GM12878 (cell line): ENCODE data around the gene PPM1G. TPM values are rescaled to one million over a fixed set of nuclear protein-coding genes. Genes with fewer than 3 reads are reported as not detected.

ENCODE experiments used
- ATAC-seq: fragments of 200-7000 bp; cut with Tn5 transposase; 3 replicates; pipeline ENCODE4 v1.9.1; 2020; ENCODE audit warnings: mild to moderate bottlenecking, moderate library complexity
- BruUV-seq: library from RNA; stranded (reverse); fragments of 400-500 nt; replicated peaks from 2 replicates; lab custom pipeline; 2021; lab: Mats Ljungman, UMichigan
- CTCF ChIA-PET: fragments of 300-600 bp; sonication (Branson Sonifier 250); formaldehyde crosslinking; extraction: SDS; loops from one replicate; lab custom pipeline; 2021; ENCODE audit warnings: inconsistent platforms; lab: Yijun Ruan, JAX
- POLR2A ChIA-PET: fragments of 350-600 bp; formaldehyde crosslinking; extraction: SDS; loops from one replicate; lab custom pipeline; 2021; ENCODE audit warnings: inconsistent platforms; lab: Charles Lee
- RAD21 ChIA-PET: fragments of 300-600 bp; sonication (Branson Sonifier 250); formaldehyde crosslinking; loops from one replicate; lab custom pipeline; 2023; ENCODE audit warnings: antibody characterized with exemption; ENCODE audit not compliant: unreplicated experiment; lab: Charles Lee
- SMC1A ChIA-PET: fragments of 300-600 bp; sonication (Branson Sonifier 250); formaldehyde crosslinking; loops from one replicate; lab custom pipeline; 2023; ENCODE audit not compliant: unreplicated experiment, uncharacterized antibody; lab: Charles Lee
- DNase-seq: peaks from one replicate; pipeline ENCODE4 v3.0.0-alpha.2; 2011; ENCODE audit warnings: low read depth, low spot score
- FAIRE-seq: peaks from 3 replicates; lab custom pipeline; 2011; peaks lifted over from hg19 to GRCh38; lab: Jason Lieb, UNC
- H2AFZ ChIP-seq: 2 replicates; pipeline ENCODE4 v1.6.0; 2011; ENCODE audit warnings: low read depth, low read length, control low read depth; ENCODE audit not compliant: control insufficient read depth
- H3K27ac ChIP-seq: 2 replicates; pipeline ENCODE4 v1.5.1; 2011; ENCODE audit warnings: control low read depth; ENCODE audit not compliant: control insufficient read depth, insufficient read depth
- H3K27me3 ChIP-seq, 2 experiments: replicated peaks in 1 of 2; 2 replicates each; pipeline versions ENCODE4 v1.6.0 to v1.6.1; 2011; ENCODE audit warnings: low read length in 1 of 2; ENCODE audit not compliant: control insufficient read depth in 2 of 2, insufficient read depth in 2 of 2
- H3K36me3 ChIP-seq, 2 experiments: 2 replicates each; pipeline ENCODE4 v1.5.1; 2011; ENCODE audit warnings: low read length in 1 of 2; ENCODE audit not compliant: control insufficient read depth in 2 of 2, insufficient read depth in 2 of 2
- H3K4me1 ChIP-seq: 2 replicates; pipeline ENCODE4 v1.6.1; 2011; ENCODE audit warnings: mild to moderate bottlenecking, low read length, moderate library complexity, mixed read lengths; ENCODE audit not compliant: control insufficient read depth, insufficient read depth
- H3K4me2 ChIP-seq: 2 replicates; pipeline ENCODE4 v1.6.0; 2011; ENCODE audit warnings: control low read depth; ENCODE audit not compliant: control insufficient read depth, insufficient read depth
- H3K4me3 ChIP-seq: fragments of 200-600 bp; sonication (generic); 2 replicates; pipeline ENCODE4 v1.5.1; 2016
- H3K79me2 ChIP-seq: 2 replicates; pipeline ENCODE4 v1.6.0; 2011; ENCODE audit warnings: low read length; ENCODE audit not compliant: control insufficient read depth, insufficient read depth
- H3K9ac ChIP-seq: 2 replicates; pipeline ENCODE4 v1.8.0; 2011; ENCODE audit warnings: low read length, control low read depth, mixed read lengths; ENCODE audit not compliant: control insufficient read depth, insufficient read depth
- H3K9me3 ChIP-seq: replicated peaks from 3 replicates; pipeline ENCODE4 v1.5.1; 2011; ENCODE audit warnings: mild to moderate bottlenecking, low read length; ENCODE audit not compliant: control insufficient read depth, insufficient read depth
- H4K20me1 ChIP-seq: 2 replicates; pipeline ENCODE4 v1.6.0; 2011; ENCODE audit not compliant: control insufficient read depth, insufficient read depth
- ATF7 ChIP-seq: fragments of 450-650 bp; IDR thresholded peaks from 2 replicates; pipeline ENCODE4 v1.6.1; 2016; ENCODE audit warnings: low read depth, mild to moderate bottlenecking
- BACH1 ChIP-seq: fragments of 450-650 bp; IDR thresholded peaks from 2 replicates; pipeline ENCODE4 v1.6.1; 2017; ENCODE audit warnings: mild to moderate bottlenecking, borderline replicate concordance
- BHLHE40 ChIP-seq, 2 experiments: fragments of 450-650 bp in 1 of 2; IDR thresholded peaks; 2 replicates each; pipeline ENCODE4 v1.6.1; 2011 to 2017; ENCODE audit warnings: low read depth in 2 of 2, borderline replicate concordance in 1 of 2, improper control_type of control experiment in 1 of 2, low read length in 1 of 2, mild to moderate bottlenecking in 1 of 2
- BRCA1 ChIP-seq: IDR thresholded peaks from 2 replicates; pipeline ENCODE4 v1.6.1; 2011; ENCODE audit warnings: low read depth, low read length, improper control_type of control experiment
- EP300 ChIP-seq, 2 experiments: fragments of 150-350 bp in 1 of 2; IDR thresholded peaks; 2 replicates each; pipeline ENCODE4 v1.6.1; 2011 to 2012; ENCODE audit warnings: low read depth in 2 of 2, low read length in 2 of 2, borderline replicate concordance in 1 of 2, improper control_type of control experiment in 1 of 2, inconsistent platforms in 1 of 2; ENCODE audit not compliant: control insufficient read depth in 1 of 2
- GABPA ChIP-seq: IDR thresholded peaks from 2 replicates; pipeline ENCODE4 v1.6.1; 2014; ENCODE audit warnings: antibody characterized with exemption, low read depth, mild to moderate bottlenecking, inconsistent platforms
- LARP7 ChIP-seq: fragments of 450-650 bp; IDR thresholded peaks from 2 replicates; pipeline ENCODE4 v1.6.1; 2017; ENCODE audit warnings: mild to moderate bottlenecking
- RUNX3 ChIP-seq: IDR thresholded peaks from 2 replicates; pipeline ENCODE4 v1.6.1; 2012; ENCODE audit warnings: low read length, inconsistent platforms
- SUPT20H ChIP-seq: IDR thresholded peaks from 2 replicates; pipeline ENCODE4 v1.6.1; 2011; ENCODE audit warnings: low read depth, mild to moderate bottlenecking, low read length, moderate library complexity, borderline replicate concordance; ENCODE audit not compliant: control insufficient read depth
- ZNF274 ChIP-seq: IDR thresholded peaks from one replicate; pipeline ENCODE4 v1.8.0; 2011; ENCODE audit not compliant: insufficient read length, insufficient read depth
- WGBS: methylation state at CpG from one replicate; pipeline ENCODE4 v1.1.6; 2016; ENCODE audit warnings: low lambda C conversion rate; ENCODE audit not compliant: insufficient replicate concordance, insufficient coverage; ENCODE audit errors: missing lambda C conversion rate; 5-methylcytosine and 5-hydroxymethylcytosine counted together
- in situ Hi-C: fragments of 300-500 bp; cut with MboI; formaldehyde crosslinking; loops from 9 replicates; pipeline ENCODE4 v1.14.3; 2018; ENCODE audit warnings: mixed read lengths
- intact Hi-C: fragments of 100-400 bp; cut with micrococcal nuclease; formaldehyde crosslinking; loops from one replicate; pipeline ENCODE4 v1.14.2; 2022; ENCODE audit not compliant: unreplicated experiment
- polyA plus RNA-seq, 11 experiments: library from polyadenylated mRNA; depleted of rRNA in 4 of 11; unstranded in 6 of 11; stranded (reverse) in 5 of 11; fragments of >200 nt; fragmentation: Nextera tagmentation in 4 of 11; fragmentation: Illumina TruSeq in 1 of 11; extraction: Ambion mirVana in 4 of 11; extraction: Trizol in 1 of 11; gene quantifications; 1 replicate in 1 of 11; 2 replicates in 10 of 11; pipeline versions ENCODE4 v1.2.1 to v1.2.3, GENCODE V29; 2011 to 2016; ENCODE audit warnings: inconsistent platforms in 2 of 11, missing spikeins in 2 of 11, low read depth in 1 of 11
- total RNA-seq, 4 experiments: library from RNA; depleted of rRNA in 3 of 4; stranded (reverse); fragments of >200 nt in 3 of 4; fragmentation: Illumina TruSeq in 1 of 4; extraction: Trizol in 1 of 4; gene quantifications; 2 replicates each; pipeline versions ENCODE4 v1.2.1 to v1.2.3, GENCODE V29; 2013 to 2021
- TF ChIP-seq, protein P1 (sequence below): fragments of 450-650 bp; IDR thresholded peaks from 2 replicates; pipeline ENCODE4 v1.6.1; 2017; ENCODE audit warnings: mild to moderate bottlenecking, moderate library complexity
- TF ChIP-seq, protein P2 (sequence below): fragments of 450-650 bp; IDR thresholded peaks from 2 replicates; pipeline ENCODE4 v1.6.1; 2017; ENCODE audit warnings: borderline replicate concordance

PPM1G gene
- total and polyA plus RNA-seq, 10 of the 15 experiments (the other 5 are each of a cell fraction or from before 2014, with no cell fraction given) = 68.8 to 171 (median 121) TPM

- ChIA-PET POLR2A (interaction anchor here (1.0 kb wide), 1 partner anchor 9 kb away, joined by 4 read pairs; no protein-coding TSS in a partner anchor), SMC1A (no interaction called here), CTCF (no interaction called here), RAD21 (no interaction called here)
- 95% methylated on average over 6 of the region's 6 CpGs for WGBS
- Histone ChIP-seq H3K36me3 (peaks cover 8 to 38% of the 10 kb centered on the region in 2 experiments), H2AFZ (no peak overlapping the region), H3K79me2 (peaks cover 17% of the 10 kb centered on the region), H4K20me1 (no peaks in the 10 kb centered on the region), H3K4me2 (no peak overlapping the region), H3K27ac (no peak overlapping the region), H3K4me1 (no peaks in the 10 kb centered on the region), H3K9ac (no peak overlapping the region), H3K27me3 (no peaks in the 10 kb centered on the region), H3K9me3 (no peaks in the 10 kb centered on the region), H3K4me3 (no peak overlapping the region)
- TF ChIP-seq SUPT20H (no peak), GABPA (no peak)
- FAIRE-seq (no peak), DNase-seq (no peak), ATAC-seq (no peak)
- intact Hi-C loops (no loop called here), in situ Hi-C loops (no loop called here)
- BruUV-seq = no TSS peak
Measured at GRCh38 chr2:27435628-27436027, 26.2 kb upstream of the PPM1G start.

GRCh38 chr2:27431395-27431794, 22.0 kb upstream of the PPM1G start:
- no peak overlapping the region for H3K4me2 ChIP-seq
- no peaks in the 10 kb centered on the region for H4K20me1 ChIP-seq
- DNase-seq (no peak), ATAC-seq (no peak), FAIRE-seq (no peak)
- ChIA-PET SMC1A (interaction anchor here (1.1 to 4.9 kb wide), 7 partner anchors 22 to 252 kb away, joined by 3 to 20 read pairs (median 12); partner anchors contain the start of genes MPV17 and PPM1G), POLR2A (interaction anchor here (0.8 to 5.8 kb wide), 4 partner anchors 21 to 148 kb away, joined by 3 to 71 read pairs (median 5); partner anchors contain the start of genes PPM1G and ZNF513), RAD21 (interaction anchor here (0.6 kb wide), 1 partner anchor 67 kb away, joined by 3 read pairs; no protein-coding TSS in a partner anchor), CTCF (interaction anchor here (0.7 to 5.8 kb wide), 13 partner anchors 7 to 268 kb away, joined by 3 to 52 read pairs (median 6); partner anchors contain the start of genes EIF2B4, MPV17, PPM1G and SNX17)
- no peaks in the 10 kb centered on the region for H3K9me3 ChIP-seq
- H3K36me3 ChIP-seq = peaks cover 6 to 19% of the 10 kb centered on the region in 2 experiments; a peak in 2 of 4 replicates
- H3K4me1 ChIP-seq = no peaks in the 10 kb centered on the region
- H3K27ac ChIP-seq = no peak overlapping the region
- peaks cover 36% of the 10 kb centered on the region for H3K79me2 ChIP-seq
- no peak overlapping the region for H2AFZ ChIP-seq
- H3K4me3 ChIP-seq = no peak overlapping the region
- H3K9ac ChIP-seq = no peak overlapping the region
- in situ Hi-C loops (no loop called here), intact Hi-C loops (no loop called here)
- H3K27me3 ChIP-seq = no peaks in the 10 kb centered on the region
- TSS peak; percentile 23 for BruUV-seq
- TF ChIP-seq ATF7 = peak; percentile 87
- TF ChIP-seq BRCA1 = no peak
- TF ChIP-seq EP300 (IDR thresholded peaks at IDR 0.05; ENCODE audit: borderline replicate concordance in 1 of 2, control insufficient read depth in 1 of 2, low read depth in 2 of 2, low read length in 2 of 2) = no peak
- no peak for TF ChIP-seq ZNF274
- no peak for TF ChIP-seq BACH1
- TF ChIP-seq, protein P1, sequence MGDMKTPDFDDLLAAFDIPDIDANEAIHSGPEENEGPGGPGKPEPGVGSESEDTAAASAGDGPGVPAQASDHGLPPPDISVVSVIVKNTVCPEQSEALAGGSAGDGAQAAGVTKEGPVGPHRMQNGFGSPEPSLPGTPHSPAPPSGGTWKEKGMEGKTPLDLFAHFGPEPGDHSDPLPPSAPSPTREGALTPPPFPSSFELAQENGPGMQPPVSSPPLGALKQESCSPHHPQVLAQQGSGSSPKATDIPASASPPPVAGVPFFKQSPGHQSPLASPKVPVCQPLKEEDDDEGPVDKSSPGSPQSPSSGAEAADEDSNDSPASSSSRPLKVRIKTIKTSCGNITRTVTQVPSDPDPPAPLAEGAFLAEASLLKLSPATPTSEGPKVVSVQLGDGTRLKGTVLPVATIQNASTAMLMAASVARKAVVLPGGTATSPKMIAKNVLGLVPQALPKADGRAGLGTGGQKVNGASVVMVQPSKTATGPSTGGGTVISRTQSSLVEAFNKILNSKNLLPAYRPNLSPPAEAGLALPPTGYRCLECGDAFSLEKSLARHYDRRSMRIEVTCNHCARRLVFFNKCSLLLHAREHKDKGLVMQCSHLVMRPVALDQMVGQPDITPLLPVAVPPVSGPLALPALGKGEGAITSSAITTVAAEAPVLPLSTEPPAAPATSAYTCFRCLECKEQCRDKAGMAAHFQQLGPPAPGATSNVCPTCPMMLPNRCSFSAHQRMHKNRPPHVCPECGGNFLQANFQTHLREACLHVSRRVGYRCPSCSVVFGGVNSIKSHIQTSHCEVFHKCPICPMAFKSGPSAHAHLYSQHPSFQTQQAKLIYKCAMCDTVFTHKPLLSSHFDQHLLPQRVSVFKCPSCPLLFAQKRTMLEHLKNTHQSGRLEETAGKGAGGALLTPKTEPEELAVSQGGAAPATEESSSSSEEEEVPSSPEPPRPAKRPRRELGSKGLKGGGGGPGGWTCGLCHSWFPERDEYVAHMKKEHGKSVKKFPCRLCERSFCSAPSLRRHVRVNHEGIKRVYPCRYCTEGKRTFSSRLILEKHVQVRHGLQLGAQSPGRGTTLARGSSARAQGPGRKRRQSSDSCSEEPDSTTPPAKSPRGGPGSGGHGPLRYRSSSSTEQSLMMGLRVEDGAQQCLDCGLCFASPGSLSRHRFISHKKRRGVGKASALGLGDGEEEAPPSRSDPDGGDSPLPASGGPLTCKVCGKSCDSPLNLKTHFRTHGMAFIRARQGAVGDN = no peak
- no peak for TF ChIP-seq RUNX3
- 0 out of 4 replicates have a peak, but pooled peaks of 1 of the 2 experiments have one; percentile 5 for TF ChIP-seq BHLHE40 (IDR thresholded peaks at IDR 0.05; ENCODE audit: borderline replicate concordance in 1 of 2, low read depth in 2 of 2, low read length in 1 of 2)
- TF ChIP-seq, protein P2, sequence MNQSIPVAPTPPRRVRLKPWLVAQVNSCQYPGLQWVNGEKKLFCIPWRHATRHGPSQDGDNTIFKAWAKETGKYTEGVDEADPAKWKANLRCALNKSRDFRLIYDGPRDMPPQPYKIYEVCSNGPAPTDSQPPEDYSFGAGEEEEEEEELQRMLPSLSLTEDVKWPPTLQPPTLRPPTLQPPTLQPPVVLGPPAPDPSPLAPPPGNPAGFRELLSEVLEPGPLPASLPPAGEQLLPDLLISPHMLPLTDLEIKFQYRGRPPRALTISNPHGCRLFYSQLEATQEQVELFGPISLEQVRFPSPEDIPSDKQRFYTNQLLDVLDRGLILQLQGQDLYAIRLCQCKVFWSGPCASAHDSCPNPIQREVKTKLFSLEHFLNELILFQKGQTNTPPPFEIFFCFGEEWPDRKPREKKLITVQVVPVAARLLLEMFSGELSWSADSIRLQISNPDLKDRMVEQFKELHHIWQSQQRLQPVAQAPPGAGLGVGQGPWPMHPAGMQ = no peak
- TF ChIP-seq LARP7 = no peak
